Neural cell (in vitro differentiated cells): ENCODE results near the gene ACTN2. TPM values are rescaled to one million over a fixed set of nuclear protein-coding genes. Genes with fewer than 3 reads are reported as not detected.

Experiments
- H2AFZ ChIP-seq: fragments of 200-600, 300-800 bp; sonication (generic), shearing (Covaris generic); 2 replicates; pipeline ENCODE4 v1.6.0; 2014; ENCODE audit warnings: low read depth, mild to moderate bottlenecking, antibody characterized with exemption, low read length, moderate library complexity
- H3F3A ChIP-seq: fragments of 200-600 bp; shearing (Covaris generic); 2 replicates; pipeline ENCODE4 v1.6.1; 2016; ENCODE audit warnings: mild to moderate bottlenecking, moderate library complexity, mixed read lengths, antibody characterized with exemption, low read length; ENCODE audit not compliant: insufficient read depth, poor library complexity, severe bottlenecking
- H3K27ac ChIP-seq: fragments of 200-600, 300-800 bp; sonication (generic), shearing (Covaris generic); 2 replicates; pipeline ENCODE4 v1.5.1; 2014; ENCODE audit warnings: mild to moderate bottlenecking, low read length, moderate library complexity
- H3K27me3 ChIP-seq: fragments of 300-800, 200-600 bp; sonication (generic), shearing (Covaris generic); 2 replicates; pipeline ENCODE4 v1.6.0; 2014; ENCODE audit warnings: mild to moderate bottlenecking, low read depth, low read length, moderate library complexity; ENCODE audit not compliant: insufficient read depth
- H3K36me3 ChIP-seq: fragments of 300-800, 200-600 bp; sonication (generic), shearing (Covaris generic); 2 replicates; pipeline ENCODE4 v1.5.1; 2014; ENCODE audit warnings: mild to moderate bottlenecking, antibody characterized with exemption, low read length, moderate library complexity; ENCODE audit not compliant: insufficient read depth
- H3K4me2 ChIP-seq: fragments of 300-800, 200-600 bp; sonication (generic), shearing (Covaris generic); 2 replicates; pipeline ENCODE4 v1.6.0; 2014; ENCODE audit warnings: mild to moderate bottlenecking, low read length
- H3K4me3 ChIP-seq: fragments of 300-800, 200-600 bp; sonication (generic), shearing (Covaris generic); 2 replicates; pipeline ENCODE4 v1.5.1; 2014; ENCODE audit warnings: mild to moderate bottlenecking, low read length, moderate library complexity
- H3K79me2 ChIP-seq: fragments of 200-600 bp; shearing (Covaris generic); replicated peaks from 2 replicates; pipeline ENCODE4 v1.6.0; 2014; ENCODE audit warnings: mild to moderate bottlenecking, low read length, moderate library complexity; ENCODE audit not compliant: insufficient read depth
- H3K9ac ChIP-seq: fragments of 300-800, 200-600 bp; sonication (generic), shearing (Covaris generic); 2 replicates; pipeline ENCODE4 v1.6.1; 2016; ENCODE audit warnings: mild to moderate bottlenecking, low read length, mixed read lengths
- H3K9me2 ChIP-seq: fragments of 200-600 bp; shearing (Covaris generic); 2 replicates; pipeline ENCODE4 v1.6.1; 2016; ENCODE audit warnings: mild to moderate bottlenecking, low read length, mixed read lengths; ENCODE audit not compliant: insufficient read depth
- H3K9me3 ChIP-seq: fragments of 200-600, 300-800 bp; sonication (generic), shearing (Covaris generic); 2 replicates; pipeline ENCODE4 v1.6.1; 2016; ENCODE audit warnings: mild to moderate bottlenecking, mixed run types, low read length, moderate library complexity, mixed read lengths
- H4K20me1 ChIP-seq: fragments of 200-600 bp; shearing (Covaris generic); 2 replicates; pipeline ENCODE4 v1.6.1; 2016; ENCODE audit warnings: mild to moderate bottlenecking, mixed run types; ENCODE audit not compliant: insufficient read depth
- EP300 ChIP-seq: fragments of 450-650 bp; conservative IDR thresholded peaks from 2 replicates; pipeline ENCODE4 v1.6.1; 2014; ENCODE audit warnings: antibody characterized with exemption, mild to moderate bottlenecking, moderate library complexity; ENCODE audit not compliant: poor library complexity, severe bottlenecking
- EZH2 ChIP-seq: fragments of 200-600, 300-800 bp; shearing (Covaris generic), sonication (generic); IDR thresholded peaks from 2 replicates; pipeline ENCODE4 v1.6.1; 2014; ENCODE audit warnings: antibody characterized with exemption, low read length, borderline replicate concordance, mild to moderate bottlenecking; ENCODE audit not compliant: insufficient read depth, poor library complexity, severe bottlenecking
- MXI1 ChIP-seq: fragments of 450-650 bp; conservative IDR thresholded peaks from 2 replicates; pipeline ENCODE4 v1.6.1; 2014; ENCODE audit warnings: antibody characterized with exemption, mild to moderate bottlenecking; ENCODE audit not compliant: poor library complexity, severe bottlenecking
- POLR2AphosphoS5 ChIP-seq: IDR thresholded peaks from 2 replicates; pipeline ENCODE4 v1.6.1; 2012
- RAD21 ChIP-seq: fragments of 450-650 bp; conservative IDR thresholded peaks from 2 replicates; pipeline ENCODE4 v1.6.1; 2014; ENCODE audit warnings: antibody characterized with exemption, mild to moderate bottlenecking, moderate library complexity
- SMC3 ChIP-seq: fragments of 450-650 bp; conservative IDR thresholded peaks from 2 replicates; pipeline ENCODE4 v1.6.1; 2014; ENCODE audit warnings: antibody characterized with exemption, mild to moderate bottlenecking, moderate library complexity; ENCODE audit not compliant: poor library complexity
- TAF1 ChIP-seq: IDR thresholded peaks from 2 replicates; pipeline ENCODE4 v1.6.1; 2012; ENCODE audit warnings: low read depth
- polyA plus RNA-seq: library from polyadenylated mRNA; depleted of rRNA; stranded (reverse); fragments of >200 nt; gene quantifications from 2 replicates; pipeline ENCODE4 v1.2.3, GENCODE V29; 2014
- TF ChIP-seq, protein P1 (sequence below): fragments of 450-650 bp; IDR thresholded peaks from 2 replicates; pipeline ENCODE4 v1.5.1; 2014; ENCODE audit warnings: antibody characterized with exemption, mild to moderate bottlenecking, moderate library complexity; ENCODE audit not compliant: poor library complexity, severe bottlenecking
- TF ChIP-seq, protein P2 (sequence below): IDR thresholded peaks from 2 replicates; pipeline ENCODE4 v1.6.1; 2012; ENCODE audit warnings: borderline replicate concordance

ACTN2 gene
- polyA plus RNA-seq, 1 donor from 2014 or later, result 6.1 TPM

DNA sequence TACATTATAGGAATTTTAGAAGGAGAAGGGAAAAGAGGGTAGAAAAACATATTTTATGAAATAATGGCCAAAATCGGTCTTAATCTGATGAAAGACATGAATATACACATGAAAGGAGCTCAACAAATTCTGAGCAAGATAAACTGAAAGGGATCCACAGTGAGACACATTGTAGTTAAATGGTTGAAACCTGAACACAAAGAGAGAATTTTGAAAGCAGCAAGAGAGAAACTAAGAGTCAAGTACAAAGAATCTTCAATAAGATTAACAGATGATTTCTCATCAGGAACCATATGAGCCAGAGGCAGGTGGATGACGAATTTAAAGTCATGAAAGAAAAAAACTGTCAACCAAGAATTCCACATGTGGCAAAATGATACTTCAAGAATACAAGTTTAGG lies 93.0 kb downstream of the ACTN2 start:
- no peaks in the 10 kb centered on the region for H3K27me3 ChIP-seq
- H2AFZ ChIP-seq, result no peak overlapping the region
- H3K36me3 ChIP-seq, result no peaks in the 10 kb centered on the region
- no peak overlapping the region for H3K9ac ChIP-seq
- H3F3A ChIP-seq, result no peaks in the 10 kb centered on the region
- H3K79me2 ChIP-seq, result no peaks in the 10 kb centered on the region
- no peak overlapping the region for H3K27ac ChIP-seq
- H4K20me1 ChIP-seq, result no peaks in the 10 kb centered on the region
- no peaks in the 10 kb centered on the region for H3K9me3 ChIP-seq
- TF ChIP-seq RAD21 (no peak), POLR2AphosphoS5 (no peak), TAF1 (no peak), MXI1 (no peak), EZH2 (no peak), EP300 (no peak), SMC3 (no peak)
- TF ChIP-seq, protein P1, sequence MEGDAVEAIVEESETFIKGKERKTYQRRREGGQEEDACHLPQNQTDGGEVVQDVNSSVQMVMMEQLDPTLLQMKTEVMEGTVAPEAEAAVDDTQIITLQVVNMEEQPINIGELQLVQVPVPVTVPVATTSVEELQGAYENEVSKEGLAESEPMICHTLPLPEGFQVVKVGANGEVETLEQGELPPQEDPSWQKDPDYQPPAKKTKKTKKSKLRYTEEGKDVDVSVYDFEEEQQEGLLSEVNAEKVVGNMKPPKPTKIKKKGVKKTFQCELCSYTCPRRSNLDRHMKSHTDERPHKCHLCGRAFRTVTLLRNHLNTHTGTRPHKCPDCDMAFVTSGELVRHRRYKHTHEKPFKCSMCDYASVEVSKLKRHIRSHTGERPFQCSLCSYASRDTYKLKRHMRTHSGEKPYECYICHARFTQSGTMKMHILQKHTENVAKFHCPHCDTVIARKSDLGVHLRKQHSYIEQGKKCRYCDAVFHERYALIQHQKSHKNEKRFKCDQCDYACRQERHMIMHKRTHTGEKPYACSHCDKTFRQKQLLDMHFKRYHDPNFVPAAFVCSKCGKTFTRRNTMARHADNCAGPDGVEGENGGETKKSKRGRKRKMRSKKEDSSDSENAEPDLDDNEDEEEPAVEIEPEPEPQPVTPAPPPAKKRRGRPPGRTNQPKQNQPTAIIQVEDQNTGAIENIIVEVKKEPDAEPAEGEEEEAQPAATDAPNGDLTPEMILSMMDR, result no peak
- TF ChIP-seq, protein P2, sequence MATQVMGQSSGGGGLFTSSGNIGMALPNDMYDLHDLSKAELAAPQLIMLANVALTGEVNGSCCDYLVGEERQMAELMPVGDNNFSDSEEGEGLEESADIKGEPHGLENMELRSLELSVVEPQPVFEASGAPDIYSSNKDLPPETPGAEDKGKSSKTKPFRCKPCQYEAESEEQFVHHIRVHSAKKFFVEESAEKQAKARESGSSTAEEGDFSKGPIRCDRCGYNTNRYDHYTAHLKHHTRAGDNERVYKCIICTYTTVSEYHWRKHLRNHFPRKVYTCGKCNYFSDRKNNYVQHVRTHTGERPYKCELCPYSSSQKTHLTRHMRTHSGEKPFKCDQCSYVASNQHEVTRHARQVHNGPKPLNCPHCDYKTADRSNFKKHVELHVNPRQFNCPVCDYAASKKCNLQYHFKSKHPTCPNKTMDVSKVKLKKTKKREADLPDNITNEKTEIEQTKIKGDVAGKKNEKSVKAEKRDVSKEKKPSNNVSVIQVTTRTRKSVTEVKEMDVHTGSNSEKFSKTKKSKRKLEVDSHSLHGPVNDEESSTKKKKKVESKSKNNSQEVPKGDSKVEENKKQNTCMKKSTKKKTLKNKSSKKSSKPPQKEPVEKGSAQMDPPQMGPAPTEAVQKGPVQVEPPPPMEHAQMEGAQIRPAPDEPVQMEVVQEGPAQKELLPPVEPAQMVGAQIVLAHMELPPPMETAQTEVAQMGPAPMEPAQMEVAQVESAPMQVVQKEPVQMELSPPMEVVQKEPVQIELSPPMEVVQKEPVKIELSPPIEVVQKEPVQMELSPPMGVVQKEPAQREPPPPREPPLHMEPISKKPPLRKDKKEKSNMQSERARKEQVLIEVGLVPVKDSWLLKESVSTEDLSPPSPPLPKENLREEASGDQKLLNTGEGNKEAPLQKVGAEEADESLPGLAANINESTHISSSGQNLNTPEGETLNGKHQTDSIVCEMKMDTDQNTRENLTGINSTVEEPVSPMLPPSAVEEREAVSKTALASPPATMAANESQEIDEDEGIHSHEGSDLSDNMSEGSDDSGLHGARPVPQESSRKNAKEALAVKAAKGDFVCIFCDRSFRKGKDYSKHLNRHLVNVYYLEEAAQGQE, result no peak
- no peak overlapping the region for H3K4me3 ChIP-seq
- no peaks in the 10 kb centered on the region for H3K9me2 ChIP-seq
- H3K4me2 ChIP-seq, result no peak overlapping the region

DNA sequence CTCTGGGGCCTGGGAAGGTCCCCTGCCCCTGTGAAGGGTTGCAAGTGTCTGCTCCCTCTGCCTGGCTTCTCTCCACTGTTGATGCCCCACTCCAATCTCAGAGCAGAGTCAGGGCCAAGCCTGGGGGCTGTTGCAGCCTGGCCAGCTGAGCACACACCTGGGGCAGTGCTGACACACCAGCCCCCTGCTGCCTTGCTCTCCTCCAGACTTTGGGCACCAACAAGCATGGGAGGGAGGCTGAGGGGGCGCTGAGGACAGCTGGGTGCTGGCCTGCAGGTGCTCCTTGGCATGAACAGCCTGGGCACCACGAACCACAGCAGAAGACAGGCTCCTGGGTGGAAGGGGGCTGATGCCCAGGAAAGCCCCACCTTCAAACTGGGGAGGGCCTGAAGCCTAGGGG lies 99.2 kb downstream of the ACTN2 start:
- no peaks in the 10 kb centered on the region for H3K9me3 ChIP-seq
- no peaks in the 10 kb centered on the region for H3K27me3 ChIP-seq
- H3K4me2 ChIP-seq, result no peak overlapping the region
- no peak overlapping the region for H2AFZ ChIP-seq
- H3K27ac ChIP-seq, result no peak overlapping the region
- H3K4me3 ChIP-seq, result no peak overlapping the region
- H3K79me2 ChIP-seq, result no peaks in the 10 kb centered on the region
- TF ChIP-seq RAD21 (no peak), EZH2 (no peak), POLR2AphosphoS5 (no peak), EP300 (no peak)
- TF ChIP-seq, protein P2, result no peak
- TF ChIP-seq, protein P1, result no peak
- H3F3A ChIP-seq, result no peaks in the 10 kb centered on the region
- H4K20me1 ChIP-seq, result no peaks in the 10 kb centered on the region
- H3K36me3 ChIP-seq, result no peaks in the 10 kb centered on the region
- no peaks in the 10 kb centered on the region for H3K9me2 ChIP-seq
- H3K9ac ChIP-seq, result no peak overlapping the region
